ENCODE results near the gene FAM120B. TPM values are rescaled to one million over a fixed set of nuclear protein-coding genes. Genes with fewer than 3 reads are reported as not detected.
"Not testable (repeated sequence)": the region's sequence is repeated elsewhere in the genome, so short reads cannot be mapped to it uniquely, and the experiment has no call there.

The FAM120B gene
- total and polyA plus RNA-seq, 2 experiments from 2014 or later: 17.1 to 29.1 TPM

DNA sequence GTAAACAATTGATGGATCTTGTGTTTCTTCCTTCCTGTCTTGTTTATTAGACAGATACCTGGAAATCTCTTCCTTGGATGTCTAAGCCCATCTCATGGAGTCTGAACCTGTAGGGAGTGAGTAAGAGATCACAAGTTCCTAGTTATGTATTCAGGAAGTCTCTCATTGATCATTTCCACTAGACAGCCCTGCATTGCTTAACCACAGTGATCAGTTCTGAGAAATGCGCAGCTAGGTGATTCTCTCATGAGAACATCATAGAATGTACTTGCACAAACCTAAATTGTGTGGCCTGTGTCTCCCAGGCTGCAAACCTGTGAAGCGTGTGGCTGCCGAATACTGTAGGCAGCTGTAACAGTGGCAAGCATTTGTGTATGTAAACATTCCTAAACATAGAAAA is 39.1 kb downstream of the FAM120B start:
- WGBS, 2 experiments (ENCODE audit: low coverage in 1 of 2, low lambda C conversion rate in 2 of 2, missing lambda C conversion rate in 2 of 2): 97% methylated on average over 3 of the region's 3 CpGs
- H3K4me3 ChIP-seq: no peak overlapping the region
- H3K27me3 ChIP-seq (replicated peaks; ENCODE audit: insufficient read depth): no peaks in the 10 kb centered on the region
- no peaks in the 10 kb centered on the region for H3K9me3 ChIP-seq (ENCODE audit: low read depth)
- no peak overlapping the region for H3K4me2 ChIP-seq (ENCODE audit: unreplicated experiment)
- H3K4me1 ChIP-seq (ENCODE audit: insufficient read depth): peaks cover 10% of the 10 kb centered on the region
- in situ Hi-C loops (cut with MboI): no loop called here
- H3K36me3 ChIP-seq (ENCODE audit: low read depth): peaks cover 18% of the 10 kb centered on the region
- no peak overlapping the region for H3K9ac ChIP-seq
- H3K79me2 ChIP-seq (ENCODE audit: insufficient read depth): peaks cover 44% of the 10 kb centered on the region
- no peak for DNase-seq
- peaks cover 7% of the 10 kb centered on the region; the same call in 1 of the 2 replicates for H3F3A ChIP-seq (ENCODE audit: insufficient read depth)
- no peak overlapping the region for H2AFZ ChIP-seq
- H4K20me1 ChIP-seq (ENCODE audit: insufficient read depth): peaks cover 4% of the 10 kb centered on the region; the same call in 1 of the 2 replicates
- no peak overlapping the region for H3K27ac ChIP-seq
- no peaks in the 10 kb centered on the region for H3K9me2 ChIP-seq (ENCODE audit: insufficient read depth)
- TF ChIP-seq EZH2phosphoT487 (IDR thresholded peaks at IDR 0.05; ENCODE audit: insufficient read depth, low read depth) (no peak), EZH2 (IDR thresholded peaks at IDR 0.05; ENCODE audit: insufficient read depth, poor library complexity, severe bottlenecking) (no peak)

DNA sequence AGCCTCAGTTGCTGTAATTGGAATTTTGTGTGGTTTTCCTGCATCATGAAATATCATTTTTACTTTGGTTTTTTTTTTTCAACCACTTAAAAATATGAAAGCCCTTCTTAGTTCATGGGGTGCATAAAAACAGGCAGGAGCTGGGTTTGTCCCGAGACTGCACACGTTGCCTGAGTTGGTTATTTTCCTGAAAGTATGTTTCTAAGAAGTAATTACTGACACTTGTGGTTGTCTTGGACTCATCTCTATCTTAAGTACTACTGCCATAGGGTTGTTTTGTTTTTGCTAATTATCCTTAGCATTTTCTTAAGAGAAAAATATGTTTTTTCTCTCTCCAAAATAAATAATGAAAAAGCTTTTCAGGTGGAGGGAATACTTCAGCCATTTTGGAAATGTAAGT is 40.1 kb downstream of the FAM120B start:
- H3K9me3 ChIP-seq (ENCODE audit: low read depth): no peaks in the 10 kb centered on the region
- H3K27ac ChIP-seq: no peak overlapping the region
- DNase-seq: no peak
- no peaks in the 10 kb centered on the region for H3K27me3 ChIP-seq (replicated peaks; ENCODE audit: insufficient read depth)
- no peak for TF ChIP-seq EZH2 (IDR thresholded peaks at IDR 0.05; ENCODE audit: insufficient read depth, poor library complexity, severe bottlenecking)
- TF ChIP-seq EZH2phosphoT487 (IDR thresholded peaks at IDR 0.05; ENCODE audit: insufficient read depth, low read depth): no peak
- H3K36me3 ChIP-seq (ENCODE audit: low read depth): peaks cover 27% of the 10 kb centered on the region
- no peak overlapping the region for H3K9ac ChIP-seq
- in situ Hi-C loops (cut with MboI): no loop called here
- H3K4me3 ChIP-seq: no peak overlapping the region
- H3K4me2 ChIP-seq (ENCODE audit: unreplicated experiment): no peak overlapping the region
- 96 to 100% methylated on average over 2 of the region's 2 CpGs for WGBS, 2 experiments (ENCODE audit: low coverage in 1 of 2, low lambda C conversion rate in 2 of 2, missing lambda C conversion rate in 2 of 2)
- H3K9me2 ChIP-seq (ENCODE audit: insufficient read depth): no peaks in the 10 kb centered on the region
- H3K4me1 ChIP-seq (ENCODE audit: insufficient read depth): peaks cover 10% of the 10 kb centered on the region
- H2AFZ ChIP-seq: no peak overlapping the region
- peaks cover 7% of the 10 kb centered on the region; the same call in 1 of the 2 replicates for H3F3A ChIP-seq (ENCODE audit: insufficient read depth)
- peaks cover 4% of the 10 kb centered on the region; the same call in 1 of the 2 replicates for H4K20me1 ChIP-seq (ENCODE audit: insufficient read depth)
- H3K79me2 ChIP-seq (ENCODE audit: insufficient read depth): peaks cover 41% of the 10 kb centered on the region

DNA sequence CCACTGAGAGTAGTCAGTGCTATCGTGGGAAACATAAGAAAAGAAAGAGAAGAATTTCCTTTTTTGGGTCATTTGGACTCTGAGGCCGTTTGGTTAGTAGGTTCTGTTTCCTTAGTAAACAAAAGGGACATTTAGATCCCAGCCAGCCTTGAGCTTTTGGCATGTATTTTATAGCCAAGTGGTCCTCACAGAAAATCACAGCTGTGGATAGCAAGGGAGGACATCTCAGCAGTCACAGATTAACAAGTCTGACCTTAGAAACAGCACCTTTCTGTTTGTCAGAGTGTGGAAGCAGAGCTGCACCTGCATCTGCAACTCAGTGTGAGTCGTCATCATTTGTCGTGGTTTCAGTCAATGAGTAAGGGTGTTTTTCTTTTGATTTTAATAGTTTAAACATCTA is 40.5 kb downstream of the FAM120B start:
- Histone ChIP-seq H3K9ac (no peak overlapping the region), H3K9me2 (ENCODE audit: insufficient read depth) (no peaks in the 10 kb centered on the region), H3K79me2 (ENCODE audit: insufficient read depth) (peaks cover 41% of the 10 kb centered on the region), H3K4me2 (ENCODE audit: unreplicated experiment) (no peak overlapping the region), H3F3A (ENCODE audit: insufficient read depth) (peaks cover 7% of the 10 kb centered on the region; the same call in 1 of the 2 replicates), H2AFZ (no peak overlapping the region), H3K36me3 (ENCODE audit: low read depth) (peaks cover 23% of the 10 kb centered on the region), H3K4me1 (ENCODE audit: insufficient read depth) (peaks cover 10% of the 10 kb centered on the region), H4K20me1 (ENCODE audit: insufficient read depth) (peaks cover 4% of the 10 kb centered on the region; the same call in 1 of the 2 replicates), H3K27ac (no peak overlapping the region), H3K9me3 (ENCODE audit: low read depth) (no peaks in the 10 kb centered on the region), H3K4me3 (no peak overlapping the region), H3K27me3 (replicated peaks; ENCODE audit: insufficient read depth) (no peaks in the 10 kb centered on the region)
- WGBS, 2 experiments (ENCODE audit: low coverage in 1 of 2, low lambda C conversion rate in 2 of 2, missing lambda C conversion rate in 2 of 2): 75 to 78% methylated on average over 4 of the region's 4 CpGs
- DNase-seq: peak; percentile 7
- in situ Hi-C loops (cut with MboI): no loop called here
- no peak for TF ChIP-seq EZH2 (IDR thresholded peaks at IDR 0.05; ENCODE audit: insufficient read depth, poor library complexity, severe bottlenecking)
- no peak for TF ChIP-seq EZH2phosphoT487 (IDR thresholded peaks at IDR 0.05; ENCODE audit: insufficient read depth, low read depth)

DNA sequence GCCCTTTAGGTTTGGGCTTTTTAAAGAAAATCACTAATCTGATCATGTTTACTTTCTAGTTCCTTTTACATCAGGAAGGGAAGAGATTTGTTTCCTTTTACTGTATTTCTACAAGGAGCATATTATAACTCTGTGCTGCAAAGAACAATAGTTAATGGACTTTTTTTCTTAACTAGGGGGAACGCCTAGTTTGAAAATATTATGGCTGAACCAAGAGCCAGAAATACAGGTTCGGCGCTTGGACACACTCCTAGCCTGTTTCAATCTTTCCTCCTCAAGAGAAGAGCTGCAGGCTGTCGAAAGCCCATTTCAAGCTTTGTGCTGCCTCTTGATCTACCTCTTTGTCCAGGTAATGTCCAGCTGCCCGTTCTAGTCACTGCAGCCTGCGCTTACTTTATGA is 41.4 kb downstream of the FAM120B start:
- Histone ChIP-seq H3F3A (ENCODE audit: insufficient read depth) (peaks cover 9% of the 10 kb centered on the region; the same call in 1 of the 2 replicates), H3K27ac (no peak overlapping the region), H2AFZ (no peak overlapping the region), H3K9me3 (ENCODE audit: low read depth) (no peaks in the 10 kb centered on the region), H3K9ac (no peak overlapping the region), H4K20me1 (ENCODE audit: insufficient read depth) (peaks cover 4% of the 10 kb centered on the region; the same call in 1 of the 2 replicates), H3K4me1 (ENCODE audit: insufficient read depth) (peaks cover 10% of the 10 kb centered on the region), H3K27me3 (replicated peaks; ENCODE audit: insufficient read depth) (no peaks in the 10 kb centered on the region), H3K79me2 (ENCODE audit: insufficient read depth) (peaks cover 39% of the 10 kb centered on the region), H3K4me3 (no peak overlapping the region), H3K36me3 (ENCODE audit: low read depth) (peaks cover 21% of the 10 kb centered on the region), H3K9me2 (ENCODE audit: insufficient read depth) (no peaks in the 10 kb centered on the region), H3K4me2 (ENCODE audit: unreplicated experiment) (no peak overlapping the region)
- in situ Hi-C loops (cut with MboI): no loop called here
- no peak for DNase-seq
- TF ChIP-seq EZH2phosphoT487 (IDR thresholded peaks at IDR 0.05; ENCODE audit: insufficient read depth, low read depth) (no peak), EZH2 (IDR thresholded peaks at IDR 0.05; ENCODE audit: insufficient read depth, poor library complexity, severe bottlenecking) (no peak)
- 97 to 100% methylated on average over 6 of the region's 6 CpGs for WGBS, 2 experiments (ENCODE audit: low coverage in 1 of 2, low lambda C conversion rate in 2 of 2, missing lambda C conversion rate in 2 of 2)

DNA sequence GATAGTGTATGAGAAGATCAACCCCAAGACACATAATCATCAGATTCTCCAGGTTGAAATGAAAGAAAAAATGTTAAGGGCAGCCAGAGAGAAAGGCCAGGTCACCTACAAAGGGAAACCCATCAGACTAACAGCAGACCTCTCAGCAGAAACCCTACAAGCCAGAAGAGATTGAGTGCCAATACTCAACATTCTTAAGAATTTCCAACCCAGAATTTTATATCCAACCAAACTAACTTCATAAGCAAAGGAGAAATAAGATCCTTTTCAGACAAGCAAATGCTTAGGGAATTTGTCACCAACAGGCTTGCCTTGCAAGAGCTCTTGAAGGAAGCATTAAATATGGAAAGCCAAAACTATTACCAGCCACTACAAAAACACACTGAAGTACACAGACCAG is 44.9 kb downstream of the FAM120B start:
- DNase-seq; H2AFZ ChIP-seq; H3K27me3 ChIP-seq (replicated peaks; ENCODE audit: insufficient read depth); H3K9me2 ChIP-seq (ENCODE audit: insufficient read depth); H3K4me2 ChIP-seq (ENCODE audit: unreplicated experiment); H3K9me3 ChIP-seq (ENCODE audit: low read depth); H3K4me1 ChIP-seq (ENCODE audit: insufficient read depth); H3K4me3 ChIP-seq; H3K9ac ChIP-seq; H4K20me1 ChIP-seq (ENCODE audit: insufficient read depth); H3K27ac ChIP-seq; in situ Hi-C loops (cut with MboI): not testable (repeated sequence)
- Histone ChIP-seq H3K36me3 (ENCODE audit: low read depth) (peaks cover 29% of the 10 kb centered on the region), H3K79me2 (ENCODE audit: insufficient read depth) (peaks cover 43% of the 10 kb centered on the region), H3F3A (ENCODE audit: insufficient read depth) (peaks cover 13% of the 10 kb centered on the region; the same call in 1 of the 2 replicates)

DNA sequence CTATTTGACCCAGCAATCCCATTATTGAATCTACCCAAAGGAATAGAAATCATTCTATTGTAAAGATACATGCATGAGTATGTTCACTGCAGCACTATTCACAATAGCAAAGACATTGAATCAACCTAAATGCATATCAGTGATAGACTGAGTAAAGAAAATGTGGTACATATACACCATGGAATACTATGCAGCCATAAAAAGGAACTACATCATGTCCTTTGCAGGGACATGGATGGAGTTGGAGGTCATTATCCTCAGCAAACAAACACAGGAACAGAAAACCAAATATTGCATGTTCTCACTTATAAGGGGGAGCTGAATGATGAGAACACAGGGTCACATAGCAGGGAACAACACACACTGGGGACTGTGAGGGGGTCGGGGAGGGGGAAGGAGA is 48.6 kb downstream of the FAM120B start:
- in situ Hi-C loops (cut with MboI); H3K27ac ChIP-seq; H3K9me3 ChIP-seq (ENCODE audit: low read depth); H3K4me2 ChIP-seq (ENCODE audit: unreplicated experiment); H3K9me2 ChIP-seq (ENCODE audit: insufficient read depth); H2AFZ ChIP-seq; H3K27me3 ChIP-seq (replicated peaks; ENCODE audit: insufficient read depth); H4K20me1 ChIP-seq (ENCODE audit: insufficient read depth); H3K4me3 ChIP-seq; H3K4me1 ChIP-seq (ENCODE audit: insufficient read depth); DNase-seq; H3K9ac ChIP-seq: not testable (repeated sequence)
- H3K36me3 ChIP-seq (ENCODE audit: low read depth): peaks cover 27% of the 10 kb centered on the region
- peaks cover 24% of the 10 kb centered on the region for H3K79me2 ChIP-seq (ENCODE audit: insufficient read depth)
- peaks cover 13% of the 10 kb centered on the region; the same call in 1 of the 2 replicates for H3F3A ChIP-seq (ENCODE audit: insufficient read depth)
- WGBS, 2 experiments (ENCODE audit: low coverage in 1 of 2, low lambda C conversion rate in 2 of 2, missing lambda C conversion rate in 2 of 2): 83 to 100% methylated on average over 1 of the region's 1 CpG
